ENCODE results near the gene MARK3. TPM values are rescaled to one million over a fixed set of nuclear protein-coding genes. Genes with fewer than 3 reads are reported as not detected.
A peak's percentile ranks its signal among the peaks of the same experiment; 100 is the strongest.

The MARK3 gene
- total RNA-seq, 2 experiments from 2014 or later = 68.4 to 69.2 TPM

DNA sequence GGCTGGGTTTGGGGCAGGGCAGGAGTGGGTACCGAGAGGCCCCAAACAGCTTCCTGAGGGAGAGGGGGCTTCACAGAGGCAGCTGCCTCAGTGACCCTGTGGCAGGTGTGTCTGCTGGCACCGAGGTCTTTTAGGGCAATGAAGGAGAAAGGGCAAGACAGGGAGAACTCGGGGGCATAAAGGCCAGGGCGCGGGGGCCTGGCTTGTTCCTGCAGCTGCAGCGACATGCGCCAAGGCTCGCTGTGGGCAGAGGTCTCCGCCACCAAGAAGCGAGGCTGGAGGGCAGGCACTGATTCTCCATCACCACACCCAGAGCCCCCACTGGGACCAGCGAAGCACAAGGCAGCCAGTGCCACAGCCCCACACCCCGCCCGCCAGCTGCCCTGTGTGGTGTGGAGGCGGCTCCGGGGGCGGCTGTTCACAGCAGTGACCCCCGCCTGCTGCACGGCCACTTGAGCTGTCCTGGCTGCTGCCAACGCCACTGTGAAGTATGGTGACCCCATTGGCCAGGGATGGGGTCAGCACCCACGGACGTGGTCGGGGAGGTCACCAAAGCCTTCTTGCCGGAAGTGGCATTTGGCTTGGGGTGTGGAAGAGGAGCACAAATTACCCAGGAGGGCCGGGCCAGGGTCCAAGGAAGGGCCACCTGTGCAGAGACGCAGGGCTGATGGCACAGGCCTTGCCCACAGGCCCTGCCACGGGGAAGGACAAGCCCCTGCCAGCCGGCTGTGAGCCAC, 160.9 kb downstream of the MARK3 start:
- Mint-ChIP-seq H3K4me3 (no peak overlapping the region), H3K27me3 (no peaks in the 10 kb centered on the region), H3K4me1 (ENCODE audit: low read depth) (no peaks in the 10 kb centered on the region), H3K27ac (no peak overlapping the region), H3K9me3 (no peaks in the 10 kb centered on the region), H3K36me3 (ENCODE audit: low read depth) (no peaks in the 10 kb centered on the region)
- no peak for ATAC-seq
- POLR2A ChIA-PET = interaction anchor here (1.3 to 1.4 kb wide), 2 partner anchors 8 to 15 kb away, joined by 3 to 5 read pairs; no protein-coding TSS in a partner anchor
- intact Hi-C loops (cut with micrococcal nuclease) = no loop called here
- no peak for DNase-seq
- TF ChIP-seq, protein P1, sequence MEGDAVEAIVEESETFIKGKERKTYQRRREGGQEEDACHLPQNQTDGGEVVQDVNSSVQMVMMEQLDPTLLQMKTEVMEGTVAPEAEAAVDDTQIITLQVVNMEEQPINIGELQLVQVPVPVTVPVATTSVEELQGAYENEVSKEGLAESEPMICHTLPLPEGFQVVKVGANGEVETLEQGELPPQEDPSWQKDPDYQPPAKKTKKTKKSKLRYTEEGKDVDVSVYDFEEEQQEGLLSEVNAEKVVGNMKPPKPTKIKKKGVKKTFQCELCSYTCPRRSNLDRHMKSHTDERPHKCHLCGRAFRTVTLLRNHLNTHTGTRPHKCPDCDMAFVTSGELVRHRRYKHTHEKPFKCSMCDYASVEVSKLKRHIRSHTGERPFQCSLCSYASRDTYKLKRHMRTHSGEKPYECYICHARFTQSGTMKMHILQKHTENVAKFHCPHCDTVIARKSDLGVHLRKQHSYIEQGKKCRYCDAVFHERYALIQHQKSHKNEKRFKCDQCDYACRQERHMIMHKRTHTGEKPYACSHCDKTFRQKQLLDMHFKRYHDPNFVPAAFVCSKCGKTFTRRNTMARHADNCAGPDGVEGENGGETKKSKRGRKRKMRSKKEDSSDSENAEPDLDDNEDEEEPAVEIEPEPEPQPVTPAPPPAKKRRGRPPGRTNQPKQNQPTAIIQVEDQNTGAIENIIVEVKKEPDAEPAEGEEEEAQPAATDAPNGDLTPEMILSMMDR (IDR thresholded peaks at IDR 0.05) = no peak
- CTCF ChIA-PET = interaction anchor here (0.8 to 3.6 kb wide), 9 partner anchors 9 to 47 kb away, joined by 3 to 19 read pairs (median 4); partner anchors contain the start of genes BAG5 and COA8

DNA sequence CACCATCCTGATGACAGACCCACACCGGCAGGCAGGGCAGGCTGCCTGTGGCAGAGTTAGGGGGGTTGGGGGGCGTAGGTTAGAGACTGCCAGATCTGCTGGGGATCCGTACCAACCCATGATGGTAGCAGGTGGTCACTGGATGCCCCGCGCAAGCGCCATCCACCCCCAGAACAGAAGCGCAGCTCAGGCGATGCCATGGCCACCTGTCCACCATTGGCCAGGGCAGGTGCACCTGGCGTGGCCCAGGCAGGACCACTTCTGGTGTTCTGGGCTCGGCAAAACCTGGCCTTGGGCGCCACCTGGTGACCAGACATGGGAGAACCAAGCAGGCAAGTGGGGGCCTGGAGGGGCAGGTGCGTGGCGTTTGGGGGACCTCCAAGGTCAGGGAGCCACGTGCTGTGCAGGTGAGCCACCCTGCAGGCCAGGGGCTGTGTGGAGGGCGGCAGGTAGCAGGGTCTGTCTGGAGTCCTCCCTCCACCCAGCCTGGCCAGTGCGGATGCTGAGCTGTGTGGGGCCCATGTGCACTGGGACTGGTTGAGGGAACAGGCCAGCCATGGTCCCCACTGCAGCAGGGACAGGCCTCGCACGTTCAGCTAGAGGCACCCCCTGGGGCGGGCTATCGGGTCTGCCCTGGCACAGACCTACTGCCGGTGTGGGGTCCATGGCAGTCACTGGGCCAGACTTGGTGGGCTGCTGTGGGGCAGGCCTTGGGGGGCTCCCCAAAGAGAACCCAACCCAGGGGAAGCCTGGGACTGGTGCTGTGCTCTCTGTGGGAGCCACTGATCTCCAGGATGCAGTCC, 161.6 kb downstream of the MARK3 start:
- ChIA-PET CTCF (interaction anchor here (0.6 to 3.6 kb wide), 11 partner anchors 10 to 48 kb away, joined by 3 to 19 read pairs (median 3); partner anchors contain the start of genes BAG5, COA8 and TRMT61A), POLR2A (interaction anchor here (0.6 to 1.4 kb wide), 3 partner anchors 9 to 15 kb away, joined by 3 to 5 read pairs (median 4); no protein-coding TSS in a partner anchor)
- Mint-ChIP-seq H3K27ac (no peak overlapping the region), H3K4me3 (no peak overlapping the region), H3K36me3 (ENCODE audit: low read depth) (no peaks in the 10 kb centered on the region), H3K4me1 (ENCODE audit: low read depth) (no peaks in the 10 kb centered on the region), H3K9me3 (no peaks in the 10 kb centered on the region), H3K27me3 (no peaks in the 10 kb centered on the region)
- TF ChIP-seq, protein P1 (IDR thresholded peaks at IDR 0.05) = peak; percentile 98
- DNase-seq (peak; percentile 85), ATAC-seq (peak; percentile 91)
- intact Hi-C loops (cut with micrococcal nuclease) = no loop called here

DNA sequence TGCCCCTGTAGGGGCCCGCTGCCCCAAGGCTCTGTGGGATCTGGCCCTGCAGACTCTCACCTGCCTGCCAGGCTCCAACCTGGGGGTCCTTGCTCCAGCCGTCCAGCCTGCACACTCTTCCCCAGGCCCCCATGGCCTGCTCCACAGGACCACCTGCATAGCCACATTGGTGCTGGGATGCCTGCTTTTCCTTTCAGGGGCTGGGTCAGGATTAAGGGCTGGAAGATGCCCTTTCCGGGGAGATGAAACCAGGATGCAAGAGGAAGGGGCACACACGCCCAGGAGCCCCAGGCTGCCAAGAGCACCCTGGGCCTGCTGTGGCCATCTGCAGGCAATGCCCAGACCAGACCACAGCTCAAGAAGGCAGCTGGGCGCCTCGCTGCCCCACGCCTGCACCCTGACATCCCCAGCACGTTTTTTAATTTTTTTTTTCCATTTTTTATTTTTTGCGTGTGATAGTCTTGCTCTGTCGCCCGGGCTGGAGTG, 162.3 kb downstream of the MARK3 start:
- Mint-ChIP-seq H3K4me3 (no peak overlapping the region), H3K4me1 (ENCODE audit: low read depth) (no peaks in the 10 kb centered on the region), H3K27ac (no peak overlapping the region), H3K36me3 (ENCODE audit: low read depth) (no peaks in the 10 kb centered on the region), H3K9me3 (no peaks in the 10 kb centered on the region), H3K27me3 (no peaks in the 10 kb centered on the region)
- ATAC-seq (no peak), DNase-seq (no peak)
- CTCF ChIA-PET = interaction anchor here (0.6 to 3.6 kb wide), 10 partner anchors 10 to 48 kb away, joined by 3 to 19 read pairs (median 3); partner anchors contain the start of genes BAG5, COA8 and TRMT61A
- POLR2A ChIA-PET = interaction anchor here (0.6 to 1.3 kb wide), 2 partner anchors 10 to 11 kb away, joined by 3 to 4 read pairs; no protein-coding TSS in a partner anchor
- TF ChIP-seq, protein P1 (IDR thresholded peaks at IDR 0.05) = no peak
- intact Hi-C loops (cut with micrococcal nuclease) = no loop called here

DNA sequence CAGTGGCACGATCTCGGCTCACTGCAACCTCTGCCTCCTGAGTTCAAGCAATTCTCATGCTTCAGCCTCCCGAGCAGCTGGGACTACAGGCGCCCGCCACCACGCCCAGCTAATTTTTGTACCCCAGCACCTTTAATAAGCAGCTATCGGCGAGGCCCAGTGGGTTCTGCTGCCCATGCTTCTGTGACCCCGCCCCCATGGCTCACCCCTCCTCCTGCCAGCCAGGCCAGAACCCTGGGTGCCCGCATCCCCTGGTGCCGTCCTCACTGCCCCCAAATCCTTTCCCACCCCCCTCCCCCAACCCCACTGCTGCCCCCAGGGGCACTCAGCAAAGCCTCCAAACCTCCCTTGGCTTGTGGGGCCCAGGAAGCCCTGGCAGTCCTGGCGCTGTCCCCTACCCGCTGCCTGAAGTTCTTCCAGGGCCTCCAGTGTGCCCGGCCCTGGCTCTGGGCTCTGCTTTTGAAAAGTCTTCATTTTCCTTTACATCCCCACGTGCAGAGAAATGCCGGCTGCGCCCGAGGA, 162.8 kb downstream of the MARK3 start:
- no peak overlapping the region for H3K27ac Mint-ChIP-seq
- TF ChIP-seq, protein P1 (IDR thresholded peaks at IDR 0.05) = no peak
- H3K9me3 Mint-ChIP-seq = no peaks in the 10 kb centered on the region
- H3K4me1 Mint-ChIP-seq (ENCODE audit: low read depth) = no peaks in the 10 kb centered on the region
- ATAC-seq (no peak), DNase-seq (no peak)
- POLR2A ChIA-PET = no interaction called here
- intact Hi-C loops (cut with micrococcal nuclease) = no loop called here
- no peaks in the 10 kb centered on the region for H3K27me3 Mint-ChIP-seq
- H3K36me3 Mint-ChIP-seq (ENCODE audit: low read depth) = no peaks in the 10 kb centered on the region
- H3K4me3 Mint-ChIP-seq = no peak overlapping the region
- CTCF ChIA-PET = interaction anchor here (3.6 kb wide), 1 partner anchor 29 kb away, joined by 18 read pairs; no protein-coding TSS in a partner anchor
